ENCODE data around the gene GHDC.
"Not testable (repeated sequence)": the region's sequence is repeated elsewhere in the genome, so short reads cannot be mapped to it uniquely, and the experiment has no call there.

GHDC gene

DNA sequence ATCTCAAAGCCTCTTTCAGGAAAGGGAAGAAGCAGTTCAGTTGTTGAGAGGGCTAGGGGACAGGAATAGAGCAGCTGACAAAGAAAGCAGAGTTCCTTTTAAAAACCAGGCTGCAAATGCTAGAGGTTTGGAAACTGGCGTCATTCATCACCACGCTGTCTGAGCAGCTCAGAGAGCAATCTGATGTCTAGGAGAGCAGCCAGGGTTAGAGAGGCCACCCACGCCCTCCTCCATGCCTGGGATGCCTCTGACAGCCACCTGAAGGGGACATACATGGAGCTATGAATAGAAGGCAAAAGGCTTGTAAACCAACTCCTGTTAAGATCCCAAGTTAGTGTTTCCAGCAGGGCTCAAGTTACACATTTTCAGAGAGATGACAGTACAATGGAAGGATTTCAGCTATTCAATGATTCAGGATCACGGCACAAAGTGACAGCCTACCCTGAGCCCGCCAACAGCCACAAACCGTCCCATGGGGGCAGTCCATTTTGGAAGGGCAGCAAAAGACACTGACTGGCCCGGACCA, 51.9 kb downstream of the GHDC start:
- no peak for DNase-seq

GRCh38 chr17:42141382-42141781, 52.9 kb downstream of the GHDC start:
- no peak for DNase-seq

GRCh38 chr17:42140690-42141089, 53.6 kb downstream of the GHDC start:
- not testable (repeated sequence) for DNase-seq
